BJ (cell line): ENCODE results near the gene UNC5A. TPM values are rescaled to one million over a fixed set of nuclear protein-coding genes. Genes with fewer than 3 reads are reported as not detected.

Experiments
- CTCF ChIA-PET: fragments of 350-600 bp; formaldehyde crosslinking; extraction: SDS; loops from one replicate; lab custom pipeline; 2021; ENCODE audit warnings: antibody characterized with exemption, inconsistent platforms; lab: Yijun Ruan, JAX
- POLR2A ChIA-PET: fragments of 300-600 bp; sonication (Branson Sonifier 250); formaldehyde crosslinking; extraction: SDS; loops from one replicate; lab custom pipeline; 2021; ENCODE audit warnings: antibody characterized with exemption; lab: Charles Lee
- DNase-seq: peaks from one replicate; pipeline ENCODE4 v3.0.0-alpha.2; 2011; ENCODE audit warnings: low read depth
- H3K27me3 ChIP-seq: 2 replicates; pipeline ENCODE4 v1.6.0; 2011; ENCODE audit warnings: low read length; ENCODE audit not compliant: control insufficient read depth, insufficient read depth
- H3K36me3 ChIP-seq: 2 replicates; pipeline ENCODE4 v1.5.1; 2011; ENCODE audit warnings: low read length; ENCODE audit not compliant: control insufficient read depth, insufficient read depth
- H3K4me3 ChIP-seq: 2 replicates; pipeline ENCODE4 v1.5.1; 2011; ENCODE audit warnings: low read depth, mild to moderate bottlenecking, control low read depth, low read length
- CTCF ChIP-seq: IDR thresholded peaks from 2 replicates; pipeline ENCODE4 v1.5.1; 2011; ENCODE audit warnings: low read depth, mild to moderate bottlenecking, control low read depth, inconsistent platforms, low read length, moderate library complexity; ENCODE audit not compliant: insufficient read depth
- polyA plus RNA-seq: library from polyadenylated mRNA; depleted of rRNA; stranded (reverse); fragments of >200 nt; gene quantifications from 2 replicates; pipeline ENCODE4 v1.2.3, GENCODE V29; 2011

UNC5A gene
- polyA plus RNA-seq, 1 experiment: not detected

GRCh38 chr5:176886336-176887251, 76.2 kb downstream of the UNC5A start:
- no peak for DNase-seq
- no peak for TF ChIP-seq CTCF
- ChIA-PET POLR2A (no interaction called here), CTCF (interaction anchor here (1.1 kb wide), 1 partner anchor 9 kb away, joined by 3 read pairs; no protein-coding TSS in a partner anchor)
- Histone ChIP-seq H3K27me3 (peaks cover 15% of the 10 kb centered on the region), H3K36me3 (no peaks in the 10 kb centered on the region), H3K4me3 (no peak overlapping the region)

GRCh38 chr5:176887252-176887849, 77.0 kb downstream of the UNC5A start:
- H3K27me3 ChIP-seq: peaks cover 17% of the 10 kb centered on the region
- TF ChIP-seq CTCF: no peak
- no peak overlapping the region for H3K4me3 ChIP-seq
- H3K36me3 ChIP-seq: no peaks in the 10 kb centered on the region
- CTCF ChIA-PET: no interaction called here
- POLR2A ChIA-PET: no interaction called here
- no peak for DNase-seq

- CTCF ChIA-PET: no interaction called here
- TF ChIP-seq CTCF: no peak
- H3K4me3 ChIP-seq: no peak overlapping the region
These were observed 77.9 kb downstream of the UNC5A start for GRCh38 chr5:176888016-176888864.

GRCh38 chr5:176888865-176889165, 78.5 kb downstream of the UNC5A start:
- CTCF ChIA-PET: no interaction called here
- DNase-seq: no peak
- POLR2A ChIA-PET: no interaction called here
- Histone ChIP-seq H3K27me3 (peaks cover 14% of the 10 kb centered on the region), H3K36me3 (no peaks in the 10 kb centered on the region), H3K4me3 (no peak overlapping the region)
- TF ChIP-seq CTCF: no peak

More at GRCh38 chr5:176888016-176888864, 77.9 kb downstream of the UNC5A start:
- POLR2A ChIA-PET: no interaction called here
- Histone ChIP-seq H3K36me3 (no peaks in the 10 kb centered on the region), H3K27me3 (peaks cover 14% of the 10 kb centered on the region)
- no peak for DNase-seq
